ENCODE measurements around the gene GPR108.
A peak's percentile ranks its signal among the peaks of the same experiment; 100 is the strongest.

The GPR108 gene

DNA sequence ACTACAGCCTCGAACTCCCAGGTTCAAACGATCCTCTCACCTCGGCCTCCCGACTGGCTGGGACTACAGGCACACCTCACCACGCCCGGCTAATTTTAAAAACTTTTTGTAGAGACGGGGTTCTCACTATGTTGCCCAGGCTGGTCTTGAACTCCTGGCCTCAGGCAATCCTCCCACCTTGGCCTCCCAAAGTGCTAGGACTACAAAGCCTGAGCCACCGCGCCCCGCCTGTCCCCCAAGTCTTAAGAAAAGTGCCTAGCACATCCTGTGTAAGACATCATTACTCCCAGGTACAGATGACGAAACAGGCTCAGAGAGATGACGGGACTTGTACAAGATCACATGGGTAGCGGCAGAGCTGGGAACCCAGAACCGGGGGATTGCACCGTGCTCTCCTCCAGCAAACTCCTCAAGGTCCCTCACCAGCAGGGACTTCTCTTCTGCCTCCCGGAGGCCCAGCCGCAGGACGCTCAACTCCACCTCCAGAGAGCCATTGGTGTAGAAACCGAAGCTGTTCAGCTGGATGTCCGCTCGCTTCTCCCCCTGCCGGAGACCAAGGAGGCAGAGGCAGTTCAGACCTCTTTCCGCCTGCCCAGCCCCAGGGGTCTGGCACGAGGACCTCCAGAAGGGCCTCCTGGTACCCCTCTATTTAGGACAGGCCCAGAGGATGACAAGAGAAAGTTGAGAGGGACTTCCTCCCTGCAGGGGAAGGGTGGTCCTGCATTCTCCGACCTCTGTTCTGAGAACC, 1.0 kb downstream of the GPR108 start:
- peak; percentile 56 to 68 for DNase-seq

DNA sequence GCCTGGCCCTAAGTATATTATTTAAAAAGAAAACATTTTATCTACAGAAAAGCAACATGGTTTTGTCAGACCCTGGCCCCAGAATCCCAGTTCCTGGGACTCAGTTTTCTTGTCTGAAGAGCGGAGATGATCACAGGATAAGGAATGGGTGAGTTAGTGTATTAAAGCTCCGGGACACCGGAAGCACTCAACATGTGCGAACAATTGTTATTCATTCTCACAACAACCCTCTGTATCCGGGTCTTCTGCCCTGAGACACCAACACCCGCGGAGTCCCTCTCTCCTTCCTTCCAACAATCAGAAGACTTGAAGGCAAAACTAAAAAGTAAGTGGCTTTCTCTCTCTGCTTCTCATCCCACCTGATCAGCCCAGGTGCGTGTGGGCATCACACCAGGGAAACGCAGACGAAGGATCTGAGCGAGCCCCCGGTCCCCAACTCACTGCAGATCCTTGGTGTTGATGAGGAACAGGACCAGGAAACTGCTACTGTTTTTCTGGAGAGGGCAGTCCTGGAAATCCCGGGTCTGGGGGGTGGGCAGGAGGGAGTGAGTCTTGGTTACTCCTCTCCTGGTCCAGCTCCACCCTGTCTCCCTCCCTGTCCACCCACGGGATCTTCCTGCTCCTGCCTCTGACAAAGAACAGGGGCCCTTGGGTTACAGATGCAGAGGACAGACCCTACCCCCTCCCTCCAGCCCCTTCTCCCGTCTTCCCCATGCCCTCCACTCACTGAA, 2.0 kb downstream of the GPR108 start:
- no peak for DNase-seq

DNA sequence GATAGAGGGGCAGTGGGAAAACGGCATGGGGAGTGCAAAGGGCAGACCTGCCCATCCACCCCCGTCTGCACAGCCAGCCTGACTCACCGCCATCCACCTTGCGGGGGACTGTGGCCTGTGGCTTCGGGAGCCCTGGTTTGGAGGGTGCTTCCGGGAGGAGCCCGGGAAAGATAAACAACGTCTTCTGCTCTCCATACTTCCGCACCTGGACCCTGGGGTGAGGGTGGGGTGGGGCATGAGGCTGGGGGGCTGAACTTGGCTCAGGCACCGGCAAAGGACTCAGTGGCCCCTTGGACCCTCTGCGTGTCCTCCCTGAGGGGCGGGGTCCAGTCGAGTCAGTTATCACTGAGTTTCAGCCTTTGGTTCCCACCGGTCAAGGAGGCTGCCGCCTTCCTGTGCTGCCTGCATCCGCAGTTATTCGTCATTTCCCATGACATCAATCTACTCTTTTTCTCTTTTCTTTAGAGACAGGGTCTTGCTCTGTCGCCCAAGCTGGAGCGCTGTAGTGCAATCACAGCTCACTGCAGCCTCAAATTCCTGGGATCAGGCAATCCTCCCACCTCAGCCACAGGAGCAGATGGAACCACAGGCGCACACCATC, 3.2 kb downstream of the GPR108 start:
- no peak for DNase-seq

DNA sequence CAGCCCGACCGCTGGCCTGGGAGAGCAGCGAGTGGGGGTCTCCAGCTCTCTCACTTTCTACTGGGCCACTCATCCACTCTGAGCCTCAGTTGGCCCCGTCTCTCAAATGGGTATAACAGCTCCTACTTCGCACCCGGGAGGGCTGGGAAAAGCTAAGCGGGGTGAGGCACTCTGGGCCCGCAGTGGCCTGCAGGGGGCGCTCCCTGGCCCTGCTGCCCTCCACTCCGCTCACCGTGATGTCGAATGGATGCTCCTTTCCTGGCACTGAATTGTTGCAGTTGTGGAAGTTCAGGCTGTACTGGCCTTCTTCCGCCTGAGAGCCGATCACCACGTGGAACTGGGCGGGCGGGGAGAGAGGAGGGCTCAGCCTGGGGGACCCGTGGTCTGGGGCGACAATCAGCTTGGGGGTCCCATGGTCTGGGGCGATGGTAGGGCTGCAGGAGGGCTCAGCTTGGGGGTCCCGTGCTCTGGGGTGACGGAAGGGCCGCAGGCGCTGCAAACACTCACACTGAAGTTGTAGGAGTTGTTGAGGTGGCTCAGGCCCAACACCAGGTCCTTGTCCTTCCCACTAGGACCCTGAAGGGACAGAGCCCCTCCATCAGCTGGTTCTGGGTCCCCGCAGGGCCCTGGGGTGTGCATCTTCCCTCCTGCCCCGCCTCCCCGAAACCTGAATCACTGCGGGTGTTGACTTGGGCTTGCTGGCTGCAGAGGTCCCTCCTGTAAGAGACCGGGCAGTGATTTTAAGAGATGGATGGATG, 3.9 kb downstream of the GPR108 start:
- DNase-seq: no peak

DNA sequence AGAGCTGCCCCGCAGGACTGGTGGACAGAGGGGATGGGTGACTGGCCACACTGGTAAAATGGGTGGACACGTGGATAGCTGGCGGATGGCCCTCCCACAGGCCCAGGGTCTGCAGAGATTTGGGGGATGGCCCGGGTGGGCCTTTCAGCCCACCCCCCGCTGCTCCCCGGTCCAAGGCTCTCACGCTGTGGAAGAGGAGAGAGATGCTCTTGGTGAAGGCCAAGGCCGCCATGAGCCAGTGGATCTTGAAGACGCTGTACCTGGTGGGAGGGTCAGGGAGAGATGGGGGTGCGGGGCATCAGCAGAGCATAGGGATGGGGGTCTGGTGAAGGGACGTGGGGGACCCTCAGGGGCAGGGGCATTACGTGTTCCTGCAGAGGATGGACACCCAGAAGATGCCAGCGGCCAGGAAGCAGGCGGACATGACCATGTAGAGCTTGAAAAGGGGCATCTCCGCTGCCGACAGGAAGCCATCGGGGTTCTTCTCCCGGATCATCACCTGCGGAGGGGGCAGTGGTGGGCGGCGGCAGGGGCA, 4.5 kb downstream of the GPR108 start:
- DNase-seq: no peak

DNA sequence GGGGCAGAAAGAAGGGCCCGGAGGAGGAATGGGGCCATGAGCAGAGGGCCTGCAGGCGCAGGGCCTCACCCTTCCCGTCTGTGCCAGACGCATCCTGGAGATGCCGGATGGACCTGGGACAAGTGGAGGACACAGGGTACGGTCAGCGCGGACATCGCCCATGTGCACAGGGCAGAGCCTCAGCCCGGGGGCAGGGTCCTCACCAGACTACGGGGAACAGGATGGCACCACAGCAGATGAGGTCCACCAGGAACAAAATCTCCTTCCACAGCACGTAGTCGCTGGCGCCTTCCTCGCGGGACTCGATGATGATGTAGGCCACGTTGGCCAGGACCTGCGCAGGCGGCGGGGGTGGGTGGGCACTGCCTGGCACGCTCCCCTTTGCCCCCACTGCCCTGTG, 5.6 kb downstream of the GPR108 start:
- no peak for DNase-seq

DNA sequence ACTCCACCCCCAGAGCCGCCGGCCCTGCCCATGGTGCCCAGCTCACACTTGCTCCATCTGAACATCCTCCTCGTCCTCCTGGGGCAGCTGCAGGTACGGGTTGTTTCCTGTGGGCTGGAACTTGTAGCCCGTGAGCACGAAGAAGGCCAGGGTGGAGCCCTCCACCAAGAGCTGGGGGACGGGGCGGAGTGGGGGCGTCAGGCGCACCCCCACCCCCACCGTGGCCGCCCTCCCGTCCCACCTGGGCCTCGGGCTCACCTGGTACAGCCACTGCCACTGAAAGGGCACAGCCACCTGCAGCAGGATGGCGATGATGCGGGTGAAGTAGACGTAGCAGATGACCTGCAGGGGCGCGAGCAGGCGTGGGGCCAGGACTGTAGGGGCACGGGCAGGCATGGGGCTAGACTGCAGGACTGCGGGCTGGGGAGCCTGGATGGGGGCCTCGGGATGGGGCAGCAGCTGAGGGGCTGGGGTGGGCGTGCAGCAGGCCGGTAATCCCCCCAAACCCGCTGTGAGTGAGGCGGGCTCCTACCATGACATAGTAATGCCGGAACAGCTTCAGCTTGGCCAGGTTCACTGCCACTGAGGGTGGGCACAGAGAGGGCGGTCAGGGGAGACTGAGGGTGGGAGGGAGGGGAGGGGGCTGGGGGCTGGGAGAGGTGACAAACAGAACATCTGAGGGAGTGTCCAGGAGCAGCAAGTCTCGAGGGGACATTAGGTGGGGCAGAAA, 6.3 kb downstream of the GPR108 start:
- DNase-seq: no peak

DNA sequence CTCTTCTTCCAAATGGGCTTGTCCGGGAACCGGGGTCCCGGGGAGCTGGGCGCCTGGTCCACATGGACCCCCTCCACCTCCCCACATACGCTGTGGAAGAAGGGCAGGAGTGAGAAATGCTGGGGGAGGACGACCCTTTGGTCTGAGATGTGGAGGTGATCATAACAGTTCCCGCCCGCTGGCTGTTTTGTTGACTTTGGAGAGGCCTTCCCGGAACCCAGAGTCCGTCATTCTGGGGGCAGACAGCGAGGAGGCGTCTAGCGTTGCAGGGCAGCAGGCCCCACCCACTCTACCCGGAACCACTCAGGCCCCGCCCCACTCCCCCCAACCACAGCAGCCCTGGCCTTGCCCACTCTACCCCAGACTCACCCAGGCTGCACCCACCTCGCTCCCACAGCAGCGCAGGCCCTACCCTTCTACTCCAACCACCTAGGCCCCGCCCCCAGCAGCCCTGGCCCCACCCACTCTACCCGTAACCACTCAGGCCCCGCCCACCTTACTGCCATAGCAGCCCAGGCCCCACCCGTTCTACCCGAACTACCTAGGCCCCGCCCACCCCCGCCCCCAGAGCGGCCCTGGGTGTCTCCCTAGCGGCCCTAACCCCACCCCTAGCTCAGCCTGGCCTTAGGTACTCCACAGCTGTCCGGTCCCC, 7.1 kb downstream of the GPR108 start:
- DNase-seq: peak in 1 of 2 donors; percentile 59

DNA sequence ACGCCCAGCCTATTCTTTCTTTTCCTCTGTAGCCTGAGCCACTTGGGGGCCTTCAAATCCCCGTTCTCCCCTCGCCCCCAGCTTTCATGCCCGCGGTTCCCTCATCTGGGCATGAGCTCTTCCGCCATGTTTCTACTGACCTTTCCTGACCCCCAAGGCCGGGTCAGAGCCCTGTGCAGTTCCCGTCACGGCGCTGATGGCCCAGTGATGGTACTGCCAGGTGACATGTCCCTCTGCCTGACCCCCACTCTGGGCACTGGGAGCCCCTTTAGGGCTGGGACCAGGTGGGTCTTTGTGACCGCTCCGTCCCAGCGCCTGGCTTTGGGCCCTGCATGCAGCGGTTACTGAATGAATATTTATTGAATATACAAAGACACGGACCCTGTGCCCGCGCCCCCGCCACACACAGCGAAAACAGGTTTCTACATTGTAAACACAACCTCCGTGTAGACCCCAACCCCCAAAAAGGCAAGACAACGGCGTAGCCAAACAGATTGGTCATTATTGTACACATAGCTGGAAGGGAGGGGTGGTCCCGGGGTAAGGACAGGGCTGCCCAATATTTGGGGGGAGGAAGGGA, 7.7 kb downstream of the GPR108 start:
- DNase-seq: no peak

DNA sequence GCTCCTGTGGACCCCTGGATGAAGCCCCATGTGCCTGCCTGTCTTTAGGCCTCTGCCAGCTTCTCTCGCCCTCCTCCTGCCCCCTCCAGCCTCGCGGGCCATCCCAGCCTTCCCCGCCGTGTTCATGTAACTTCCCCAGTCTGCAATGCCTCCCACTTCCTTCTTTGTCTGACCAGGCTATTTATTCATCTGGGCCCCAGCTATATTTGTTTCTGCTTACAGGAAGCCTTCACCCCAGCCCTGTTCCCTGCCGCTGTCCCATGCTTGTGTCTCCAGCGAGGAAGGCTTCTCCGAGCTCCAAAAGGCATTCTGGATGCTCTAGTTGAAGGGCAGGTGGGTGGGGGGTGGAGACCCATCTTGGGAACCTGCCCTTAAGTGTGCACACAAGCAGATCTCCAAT, 9.0 kb downstream of the GPR108 start:
- no peak for DNase-seq

DNA sequence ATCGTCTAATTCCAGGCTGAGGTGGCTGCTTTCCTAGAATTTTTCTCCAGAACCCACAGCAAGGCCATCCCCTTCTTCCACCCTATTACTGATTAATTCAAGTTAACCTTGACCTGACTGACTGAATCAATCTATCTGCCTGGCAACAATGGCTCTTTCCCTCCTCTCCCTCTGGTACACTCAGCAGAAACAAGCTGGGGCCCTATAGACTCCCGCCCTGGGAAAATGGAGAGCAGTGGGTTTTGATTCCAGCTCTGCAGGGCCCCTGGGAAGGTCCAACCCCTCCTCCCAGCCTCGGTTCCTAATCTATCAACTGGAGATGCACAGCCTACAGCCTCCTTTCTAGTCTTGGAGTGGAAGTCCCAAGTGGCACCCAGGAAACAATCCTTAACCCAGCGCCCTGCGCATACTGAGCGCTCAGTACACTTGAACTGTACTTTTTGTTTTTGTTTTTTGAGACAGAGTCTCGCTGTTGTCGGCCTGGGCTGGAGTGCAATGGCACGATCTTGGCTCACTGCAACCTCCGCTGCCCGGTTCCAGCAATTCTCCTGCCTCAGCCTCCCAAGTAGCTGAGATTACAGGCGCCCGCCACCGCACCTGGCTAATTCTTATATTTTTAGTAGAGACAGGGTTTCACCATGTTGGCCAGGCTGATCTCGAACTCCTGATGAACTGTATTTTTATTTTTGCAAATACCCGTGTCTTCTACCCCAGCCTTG, 11.7 kb downstream of the GPR108 start:
- no peak for DNase-seq

DNA sequence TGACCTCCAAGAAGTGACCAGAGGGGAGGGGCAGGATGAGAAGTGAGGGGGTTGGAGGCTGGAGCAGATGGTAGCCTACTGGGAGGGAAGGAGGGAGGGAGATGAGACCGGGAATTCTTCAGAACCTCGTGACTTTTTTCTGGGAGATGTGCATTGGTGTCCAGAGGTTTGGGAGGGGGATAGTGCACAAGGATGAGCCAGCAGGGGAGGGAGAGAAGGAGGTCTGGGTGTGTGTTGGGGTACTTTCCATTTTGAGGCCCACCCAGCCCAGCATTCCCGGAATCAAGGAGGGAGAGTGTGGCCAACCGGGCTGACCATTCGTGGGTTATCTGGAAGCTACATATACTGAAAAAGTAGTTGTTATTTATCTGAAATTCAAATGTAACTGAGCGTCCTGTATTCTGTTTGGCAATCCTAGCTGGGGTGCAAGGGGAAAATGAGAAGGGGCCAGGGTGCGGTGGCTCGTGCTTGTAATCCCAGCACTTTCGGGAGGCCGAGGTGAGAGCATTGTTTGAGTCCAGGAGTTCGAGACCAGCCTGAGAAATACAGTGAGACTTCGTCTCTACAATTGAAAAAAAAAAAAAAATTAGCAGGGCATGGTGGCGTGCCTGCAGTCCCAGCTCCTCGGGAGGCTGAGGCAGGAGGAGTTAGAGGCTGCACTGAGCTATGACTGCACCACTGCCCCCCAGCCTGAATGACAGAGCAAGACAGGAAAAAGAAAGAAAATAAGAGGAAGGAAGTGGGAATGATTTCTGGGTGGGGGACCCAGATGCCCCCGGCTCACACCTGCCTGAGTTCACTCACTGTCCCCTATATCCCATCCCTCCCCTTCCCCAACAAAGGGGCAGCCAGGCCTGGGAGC, 12.5 kb downstream of the GPR108 start:
- DNase-seq: no peak

DNA sequence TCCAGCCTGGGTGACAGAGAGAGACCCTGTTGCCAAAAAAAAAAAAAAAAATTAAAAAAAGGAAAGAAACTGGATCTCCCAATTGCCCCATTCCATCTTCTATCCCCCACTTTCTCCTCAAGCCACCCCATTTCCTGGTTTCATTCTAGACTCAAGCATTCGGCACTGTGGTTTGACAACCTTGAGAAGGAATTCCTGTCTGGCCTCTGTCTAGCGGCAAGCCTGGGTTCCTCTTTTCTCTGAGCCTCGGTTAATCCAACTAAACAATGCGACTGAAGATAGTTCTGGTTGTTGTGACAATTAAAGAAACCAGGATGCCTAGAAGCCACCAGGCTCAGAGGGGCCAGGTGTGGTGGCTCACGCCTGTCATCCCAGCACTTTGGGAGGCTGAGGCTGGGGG, 13.6 kb downstream of the GPR108 start:
- no peak for DNase-seq

DNA sequence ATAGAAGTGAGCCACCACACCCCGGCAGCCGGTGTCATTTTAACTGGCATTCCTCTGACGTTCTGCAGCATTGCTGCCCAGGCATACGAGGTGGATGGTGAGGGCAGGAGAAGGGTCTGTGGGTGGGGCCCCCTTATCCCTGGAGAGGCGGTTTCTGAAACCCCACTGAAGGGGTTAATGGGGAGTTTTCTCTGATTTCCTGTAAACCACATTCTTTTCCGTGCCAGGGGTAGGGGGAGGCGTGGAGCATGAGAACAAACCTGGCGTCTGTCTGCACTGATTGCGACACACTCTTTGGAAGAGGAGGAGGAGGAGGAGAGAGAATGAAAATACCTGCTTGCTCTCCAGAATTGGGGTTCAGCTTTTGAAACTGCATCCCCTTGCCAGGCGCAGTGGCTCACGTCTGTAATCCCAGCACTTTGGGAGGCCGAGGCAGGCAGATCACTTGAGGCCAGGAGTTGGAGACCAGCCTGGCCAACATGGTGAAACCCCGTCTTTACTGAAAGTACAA, 14.2 kb downstream of the GPR108 start:
- no peak for DNase-seq

DNA sequence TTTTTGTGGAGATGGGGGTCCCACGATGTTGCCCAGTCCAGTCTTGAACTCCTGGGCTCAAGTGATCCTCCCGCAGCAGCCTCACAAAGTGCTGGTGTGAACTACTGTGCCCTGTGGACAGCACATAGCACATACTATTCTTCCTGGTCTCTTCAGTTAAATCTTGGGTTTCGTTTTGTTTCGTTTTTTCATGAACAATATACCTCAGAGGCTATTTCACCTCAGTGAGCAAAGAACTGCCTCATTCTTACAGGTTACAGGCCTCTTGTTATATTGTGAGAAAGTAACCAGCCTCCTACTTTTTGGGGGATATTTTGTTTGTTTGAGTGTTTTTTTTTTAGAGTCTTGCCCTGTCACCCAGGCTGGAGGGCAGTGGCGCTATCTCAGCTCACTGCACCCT, 15.6 kb downstream of the GPR108 start:
- DNase-seq: no peak

DNA sequence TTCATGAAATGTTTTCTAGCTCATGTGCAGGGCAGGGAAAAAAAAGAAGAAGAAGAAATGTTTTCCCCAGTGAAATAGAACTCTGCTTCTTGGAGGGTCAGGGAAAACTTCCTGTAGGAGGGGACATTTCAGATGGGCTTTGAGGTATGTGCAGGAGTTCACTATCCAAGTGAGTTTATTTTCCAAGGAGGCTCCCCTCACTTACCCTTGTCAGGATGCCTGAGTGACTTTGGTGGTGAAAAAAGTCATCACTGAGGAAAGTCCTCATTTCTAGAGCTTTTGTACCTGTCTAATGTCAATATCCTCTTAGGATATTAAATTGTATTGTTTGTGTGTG, 16.3 kb downstream of the GPR108 start:
- DNase-seq: no peak

DNA sequence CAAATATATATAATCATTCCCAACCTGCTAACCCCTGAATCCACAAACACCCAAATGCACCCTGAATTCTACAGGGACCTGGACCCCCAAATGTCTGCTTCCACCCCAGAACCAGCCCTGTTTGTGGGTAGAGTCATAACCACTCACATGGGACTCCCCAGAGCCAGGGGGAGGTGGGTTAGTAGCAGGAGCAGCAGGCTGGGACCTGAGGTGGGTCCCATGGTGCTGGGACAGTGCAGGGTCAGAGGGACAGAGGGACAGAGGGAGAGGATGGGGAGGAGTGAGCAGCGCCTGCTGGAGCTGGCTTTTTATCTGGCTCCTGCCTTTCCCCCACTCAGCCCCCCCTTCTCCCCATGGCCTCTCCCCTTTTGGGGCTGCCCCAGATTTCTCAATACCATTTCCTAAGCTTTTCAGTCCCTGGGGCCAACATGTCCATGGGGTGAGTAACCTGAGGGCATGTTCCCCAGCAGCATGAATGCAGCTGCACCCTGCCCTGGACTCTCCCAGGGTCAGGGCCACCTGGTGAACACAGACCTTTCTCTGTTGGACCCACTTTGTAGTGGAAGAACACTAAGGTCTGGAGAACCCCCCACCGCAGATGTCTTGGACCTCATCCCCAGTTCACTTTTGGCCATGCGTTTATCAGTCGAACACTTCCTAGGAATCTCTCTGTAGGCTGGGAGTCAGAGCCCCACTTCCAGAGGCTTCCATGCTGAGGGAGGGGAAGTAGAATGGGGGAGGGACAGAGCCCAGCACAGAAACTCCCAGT, 16.8 kb downstream of the GPR108 start, which contains the start of gene C3:
Gene C3, minus strand, starts transcription at position 282 of the 769 bp plus-strand sequence. Its CDS starts 61 bp downstream, at position 221.
- no peak for DNase-seq

DNA sequence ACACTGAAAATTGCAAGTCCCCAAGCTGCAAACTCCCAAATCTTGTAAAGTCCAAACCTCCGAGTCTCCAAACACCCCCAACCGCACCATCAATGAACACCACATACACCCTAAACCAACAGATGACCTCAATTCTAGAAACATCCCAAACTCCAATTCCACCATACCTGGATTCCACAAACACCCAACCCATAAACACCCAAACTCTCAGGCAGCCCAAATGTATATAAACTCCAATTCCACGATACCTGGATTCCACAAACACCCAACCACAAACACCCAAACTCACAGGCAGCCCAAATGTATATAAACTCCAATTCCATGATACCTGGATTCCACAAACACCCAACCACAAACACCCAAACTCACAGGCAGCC, 17.4 kb downstream of the GPR108 start:
- no peak for DNase-seq

DNA sequence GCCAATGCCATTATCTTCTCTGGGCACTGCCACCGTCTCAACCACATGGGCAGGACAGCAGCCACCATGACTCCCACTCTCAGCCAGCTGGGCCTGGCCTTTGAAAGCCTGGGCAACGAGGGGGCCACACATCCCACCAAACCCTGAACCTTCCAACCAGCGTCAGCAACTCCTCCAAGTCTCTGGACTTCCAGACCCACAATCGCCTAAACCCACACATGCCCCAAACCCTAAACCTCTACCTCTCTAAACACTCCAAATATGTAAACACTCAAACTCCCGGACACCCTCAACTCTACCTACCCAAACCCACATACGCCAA, 17.9 kb downstream of the GPR108 start:
- no peak for DNase-seq
